Measurements from ENCODE around the gene C6orf52.
"Not testable (repeated sequence)": the region's sequence is repeated elsewhere in the genome, so short reads cannot be mapped to it uniquely, and the experiment has no call there.

The C6orf52 gene

DNA sequence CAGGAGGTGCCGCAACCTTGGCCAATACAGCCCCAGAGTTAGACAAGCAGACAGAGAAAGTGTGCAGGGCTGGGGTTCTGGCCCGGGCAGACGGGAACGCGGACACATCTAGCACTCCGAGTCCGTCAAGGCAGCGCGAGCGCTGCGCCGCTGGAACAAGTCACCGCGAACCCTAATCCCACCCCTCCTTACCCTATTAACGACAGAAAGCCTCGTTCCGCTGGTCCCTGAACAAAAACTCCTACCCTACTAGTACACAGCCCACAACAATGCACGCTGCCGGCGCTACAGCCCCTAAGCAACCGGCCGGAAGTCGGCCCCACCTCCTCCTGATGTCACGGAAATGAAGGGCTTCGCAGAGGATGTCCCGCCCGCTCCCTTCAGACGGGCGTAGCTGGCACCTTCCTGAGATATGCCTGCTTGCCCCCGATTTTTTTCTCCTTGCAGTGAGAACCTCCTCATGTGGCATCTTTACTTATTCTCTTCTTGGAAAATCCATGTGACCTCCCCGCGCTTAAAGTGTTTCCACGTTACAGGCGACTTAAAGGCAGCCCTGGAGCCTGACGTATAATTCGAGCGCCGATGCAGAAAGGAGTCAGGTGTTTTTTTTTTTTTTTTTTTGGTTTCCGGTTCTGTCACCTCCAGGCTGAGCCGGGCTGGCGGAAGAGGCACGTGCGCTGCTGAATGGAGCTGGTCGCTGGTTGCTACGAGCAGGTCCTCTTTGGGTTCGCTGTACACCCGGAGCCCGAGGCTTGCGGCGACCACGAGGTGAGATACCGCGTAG lies at the start of gene C6orf52, which contains the start of gene PAK1IP1:
TSS of gene C6orf52 (minus strand) at position 315 of the 784 bp plus-strand sequence. CDS start 7,066 bp downstream, outside the sequence.
TSS of gene PAK1IP1 (plus strand) at position 671 of the 784 bp plus-strand sequence. CDS start at position 685, 14 bp downstream.
- H3K27me3 ChIP-seq (ENCODE audit: control insufficient read depth, insufficient read depth, low read length), result no peaks in the 10 kb centered on the region
- peaks cover 4% of the 10 kb centered on the region for H3K36me3 ChIP-seq (ENCODE audit: control insufficient read depth, insufficient read depth, low read length)
- no peaks in the 10 kb centered on the region for H3K9me3 ChIP-seq (ENCODE audit: control insufficient read depth, insufficient read depth, low read length)

GRCh38 chr6:10743515-10743914 lies 49.1 kb upstream of the C6orf52 start:
- Histone ChIP-seq H3K36me3 (ENCODE audit: control insufficient read depth, insufficient read depth, low read length) (no peaks in the 10 kb centered on the region), H3K27me3 (ENCODE audit: control insufficient read depth, insufficient read depth, low read length) (no peaks in the 10 kb centered on the region), H3K4me3 (ENCODE audit: low read depth, low read length) (no peak overlapping the region), H3K9ac (ENCODE audit: low read depth, low read length) (no peak overlapping the region), H3K4me1 (ENCODE audit: control insufficient read depth, insufficient read depth, low read length) (peaks cover 14% of the 10 kb centered on the region), H3K9me3 (ENCODE audit: control insufficient read depth, insufficient read depth, low read length) (no peaks in the 10 kb centered on the region)

More for the DNA sequence above, at the start of gene C6orf52, which contains the start of gene PAK1IP1:
- Histone ChIP-seq H3K9ac (ENCODE audit: low read depth, low read length) (peak within 1 kb of the TSS; percentile 80), H3K4me1 (ENCODE audit: control insufficient read depth, insufficient read depth, low read length) (peaks cover 7% of the 10 kb centered on the region), H3K4me3 (ENCODE audit: low read depth, low read length) (peak within 1 kb of the TSS; percentile 99)

DNA sequence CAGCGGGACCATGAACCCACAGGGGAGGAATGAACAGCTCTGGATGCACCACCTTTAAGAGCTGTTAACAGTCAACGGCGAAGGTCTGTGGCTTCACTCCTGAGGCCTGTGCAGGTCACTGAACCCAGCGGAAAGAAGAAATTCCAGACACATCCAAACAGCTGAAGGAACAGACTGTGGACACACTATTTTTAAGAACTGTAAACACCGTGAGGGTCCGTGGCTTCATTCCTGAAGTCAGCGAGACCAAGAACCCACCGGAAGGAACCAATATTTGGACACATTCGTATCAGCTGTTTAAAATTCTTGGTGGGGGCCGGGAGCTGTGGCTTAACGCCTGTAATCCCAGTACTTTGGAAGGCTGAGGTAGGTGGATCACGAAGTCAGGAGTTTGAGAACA lies 47.8 kb upstream of the C6orf52 start:
- Histone ChIP-seq H3K4me1 (ENCODE audit: control insufficient read depth, insufficient read depth, low read length) (peaks cover 12% of the 10 kb centered on the region), H3K9ac (ENCODE audit: low read depth, low read length) (no peak overlapping the region), H3K9me3 (ENCODE audit: control insufficient read depth, insufficient read depth, low read length) (no peaks in the 10 kb centered on the region), H3K36me3 (ENCODE audit: control insufficient read depth, insufficient read depth, low read length) (no peaks in the 10 kb centered on the region), H3K27me3 (ENCODE audit: control insufficient read depth, insufficient read depth, low read length) (no peaks in the 10 kb centered on the region), H3K4me3 (ENCODE audit: low read depth, low read length) (no peak overlapping the region)

GRCh38 chr6:10741643-10742042 lies 47.2 kb upstream of the C6orf52 start:
- not testable (repeated sequence) for H3K4me3 ChIP-seq (ENCODE audit: low read depth, low read length); H3K36me3 ChIP-seq (ENCODE audit: control insufficient read depth, insufficient read depth, low read length)

GRCh38 chr6:10740061-10740460 lies 45.6 kb upstream of the C6orf52 start:
- Histone ChIP-seq H3K9me3 (ENCODE audit: control insufficient read depth, insufficient read depth, low read length) (no peaks in the 10 kb centered on the region), H3K4me3 (ENCODE audit: low read depth, low read length) (no peak overlapping the region), H3K9ac (ENCODE audit: low read depth, low read length) (no peak overlapping the region), H3K4me1 (ENCODE audit: control insufficient read depth, insufficient read depth, low read length) (peaks cover 5% of the 10 kb centered on the region), H3K36me3 (ENCODE audit: control insufficient read depth, insufficient read depth, low read length) (no peaks in the 10 kb centered on the region), H3K27me3 (ENCODE audit: control insufficient read depth, insufficient read depth, low read length) (no peaks in the 10 kb centered on the region)

More at GRCh38 chr6:10741643-10742042, 47.2 kb upstream of the C6orf52 start:
- H3K9ac ChIP-seq (ENCODE audit: low read depth, low read length); H3K4me1 ChIP-seq (ENCODE audit: control insufficient read depth, insufficient read depth, low read length); H3K27me3 ChIP-seq (ENCODE audit: control insufficient read depth, insufficient read depth, low read length); H3K9me3 ChIP-seq (ENCODE audit: control insufficient read depth, insufficient read depth, low read length): not testable (repeated sequence)

DNA sequence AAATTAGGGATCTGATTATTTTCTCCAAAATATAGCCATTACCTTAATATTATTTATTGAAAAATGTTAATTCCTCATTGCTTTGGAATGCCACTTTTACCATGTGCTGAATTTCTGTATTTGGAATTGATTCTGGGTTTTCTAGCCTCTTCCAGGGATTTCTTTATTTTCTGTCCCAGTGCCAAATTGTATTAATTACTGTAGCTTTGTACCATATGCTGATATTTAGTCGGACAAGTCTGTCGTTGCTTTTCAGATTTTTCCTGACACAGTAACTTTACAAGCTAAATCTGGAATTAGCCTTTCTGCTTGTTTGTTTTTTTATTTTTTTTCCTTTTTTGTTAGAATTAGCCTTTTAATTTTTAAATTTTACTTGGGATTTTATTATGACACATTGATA lies 42.3 kb upstream of the C6orf52 start:
- no peaks in the 10 kb centered on the region for H3K4me1 ChIP-seq (ENCODE audit: control insufficient read depth, insufficient read depth, low read length)
- H3K27me3 ChIP-seq (ENCODE audit: control insufficient read depth, insufficient read depth, low read length), result no peaks in the 10 kb centered on the region
- H3K9me3 ChIP-seq (ENCODE audit: control insufficient read depth, insufficient read depth, low read length), result no peaks in the 10 kb centered on the region
- H3K36me3 ChIP-seq (ENCODE audit: control insufficient read depth, insufficient read depth, low read length), result peaks cover 9% of the 10 kb centered on the region
- H3K4me3 ChIP-seq (ENCODE audit: low read depth, low read length), result no peak overlapping the region
- no peak overlapping the region for H3K9ac ChIP-seq (ENCODE audit: low read depth, low read length)

DNA sequence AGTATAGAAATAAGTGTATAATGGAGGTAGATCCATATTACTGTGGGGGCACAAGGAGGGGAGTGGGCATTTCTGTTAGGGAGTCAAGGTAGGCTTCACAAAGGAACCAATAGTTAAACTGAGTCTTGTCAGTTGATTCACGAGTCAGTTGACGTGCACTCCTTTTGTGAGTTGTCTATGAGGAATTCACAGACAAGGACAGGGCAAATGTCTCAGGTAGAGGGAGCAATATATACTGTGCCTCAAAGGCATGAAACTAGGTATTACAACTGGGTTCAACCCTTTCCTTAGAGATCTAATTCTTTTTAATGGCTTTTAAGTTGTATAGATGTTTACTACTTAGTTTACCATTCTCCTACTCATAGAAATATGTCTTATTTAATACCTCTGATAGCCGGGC lies 39.4 kb upstream of the C6orf52 start:
- no peaks in the 10 kb centered on the region for H3K27me3 ChIP-seq (ENCODE audit: control insufficient read depth, insufficient read depth, low read length)
- no peak overlapping the region for H3K4me3 ChIP-seq (ENCODE audit: low read depth, low read length)
- H3K9me3 ChIP-seq (ENCODE audit: control insufficient read depth, insufficient read depth, low read length), result no peaks in the 10 kb centered on the region
- H3K36me3 ChIP-seq (ENCODE audit: control insufficient read depth, insufficient read depth, low read length), result peaks cover 16% of the 10 kb centered on the region
- H3K4me1 ChIP-seq (ENCODE audit: control insufficient read depth, insufficient read depth, low read length), result no peaks in the 10 kb centered on the region
- no peak overlapping the region for H3K9ac ChIP-seq (ENCODE audit: low read depth, low read length)

GRCh38 chr6:10733151-10733715 lies 38.8 kb upstream of the C6orf52 start:
- no peak overlapping the region for H3K9ac ChIP-seq (ENCODE audit: low read depth, low read length)
- H3K36me3 ChIP-seq (ENCODE audit: control insufficient read depth, insufficient read depth, low read length), result peaks cover 16% of the 10 kb centered on the region
- no peaks in the 10 kb centered on the region for H3K9me3 ChIP-seq (ENCODE audit: control insufficient read depth, insufficient read depth, low read length)
- H3K4me1 ChIP-seq (ENCODE audit: control insufficient read depth, insufficient read depth, low read length), result no peaks in the 10 kb centered on the region
- no peaks in the 10 kb centered on the region for H3K27me3 ChIP-seq (ENCODE audit: control insufficient read depth, insufficient read depth, low read length)
- H3K4me3 ChIP-seq (ENCODE audit: low read depth, low read length), result no peak overlapping the region

- Histone ChIP-seq H3K9me3 (ENCODE audit: control insufficient read depth, insufficient read depth, low read length) (no peaks in the 10 kb centered on the region), H3K27me3 (ENCODE audit: control insufficient read depth, insufficient read depth, low read length) (no peaks in the 10 kb centered on the region), H3K4me1 (ENCODE audit: control insufficient read depth, insufficient read depth, low read length) (no peaks in the 10 kb centered on the region), H3K36me3 (ENCODE audit: control insufficient read depth, insufficient read depth, low read length) (peaks cover 28% of the 10 kb centered on the region), H3K9ac (ENCODE audit: low read depth, low read length) (no peak overlapping the region), H3K4me3 (ENCODE audit: low read depth, low read length) (no peak overlapping the region)
Observed at GRCh38 chr6:10730254-10730653, 35.8 kb upstream of the C6orf52 start.

GRCh38 chr6:10725716-10726115 lies 31.3 kb upstream of the C6orf52 start:
- no peaks in the 10 kb centered on the region for H3K27me3 ChIP-seq (ENCODE audit: control insufficient read depth, insufficient read depth, low read length)
- H3K36me3 ChIP-seq (ENCODE audit: control insufficient read depth, insufficient read depth, low read length), result peaks cover 21% of the 10 kb centered on the region
- no peak overlapping the region for H3K4me3 ChIP-seq (ENCODE audit: low read depth, low read length)
- H3K9me3 ChIP-seq (ENCODE audit: control insufficient read depth, insufficient read depth, low read length), result no peaks in the 10 kb centered on the region
- peaks cover 5% of the 10 kb centered on the region for H3K4me1 ChIP-seq (ENCODE audit: control insufficient read depth, insufficient read depth, low read length)
- no peak overlapping the region for H3K9ac ChIP-seq (ENCODE audit: low read depth, low read length)

DNA sequence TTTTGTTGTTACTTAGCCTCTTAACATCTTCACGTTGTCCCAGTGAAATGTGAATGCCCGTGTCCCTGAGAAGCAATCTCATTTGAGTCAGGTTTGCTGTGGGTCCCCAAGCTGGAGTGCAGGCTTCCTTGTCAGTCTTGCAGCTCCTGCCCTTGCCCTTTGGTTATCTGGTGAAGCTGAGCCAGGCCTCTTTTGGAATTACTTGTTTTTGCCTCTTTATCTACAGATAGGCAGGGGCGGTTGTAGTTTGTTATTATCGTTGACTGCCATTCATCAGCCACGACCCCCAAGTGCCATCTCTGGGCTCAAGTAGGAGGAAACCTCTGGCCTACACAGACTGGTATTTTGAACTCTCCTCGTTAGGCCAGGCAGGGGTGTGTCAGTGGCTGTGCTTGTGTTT lies 30.6 kb upstream of the C6orf52 start:
- Histone ChIP-seq H3K4me3 (ENCODE audit: low read depth, low read length) (peak overlapping the region; percentile 2), H3K9me3 (ENCODE audit: control insufficient read depth, insufficient read depth, low read length) (no peaks in the 10 kb centered on the region), H3K4me1 (ENCODE audit: control insufficient read depth, insufficient read depth, low read length) (peaks cover 5% of the 10 kb centered on the region), H3K9ac (ENCODE audit: low read depth, low read length) (peak overlapping the region; percentile 9), H3K36me3 (ENCODE audit: control insufficient read depth, insufficient read depth, low read length) (peaks cover 21% of the 10 kb centered on the region), H3K27me3 (ENCODE audit: control insufficient read depth, insufficient read depth, low read length) (no peaks in the 10 kb centered on the region)

- Histone ChIP-seq H3K36me3 (ENCODE audit: control insufficient read depth, insufficient read depth, low read length) (peaks cover 14% of the 10 kb centered on the region), H3K4me3 (ENCODE audit: low read depth, low read length) (peak overlapping the region; percentile 91), H3K9me3 (ENCODE audit: control insufficient read depth, insufficient read depth, low read length) (peaks cover 7% of the 10 kb centered on the region), H3K4me1 (ENCODE audit: control insufficient read depth, insufficient read depth, low read length) (peaks cover 5% of the 10 kb centered on the region), H3K9ac (ENCODE audit: low read depth, low read length) (peak overlapping the region; percentile 90), H3K27me3 (ENCODE audit: control insufficient read depth, insufficient read depth, low read length) (no peaks in the 10 kb centered on the region)
Observed at GRCh38 chr6:10723567-10723881, 29.1 kb upstream of the C6orf52 start.
